ENCODE measurements around the gene RPA1.
A peak's percentile ranks its signal among the peaks of the same experiment; 100 is the strongest.
"Not testable (repeated sequence)": the region's sequence is repeated elsewhere in the genome, so short reads cannot be mapped to it uniquely, and the experiment has no call there.

Gene RPA1

GRCh38 chr17:1873418-1873817, 43.6 kb downstream of the RPA1 start:
- DNase-seq (ENCODE audit: low spot score) = peak; percentile 29
- H3K9me3 Mint-ChIP-seq = no peaks in the 10 kb centered on the region
- no peaks in the 10 kb centered on the region for H3K27me3 Mint-ChIP-seq (ENCODE audit: low read depth)
- peaks cover 58% of the 10 kb centered on the region for H3K4me1 Mint-ChIP-seq (ENCODE audit: low read depth)
- H3K36me3 Mint-ChIP-seq (ENCODE audit: low read depth) = peaks cover 59% of the 10 kb centered on the region
- peak overlapping the region; percentile 77 for H3K4me3 Mint-ChIP-seq
- peak overlapping the region; percentile 89 for H3K27ac Mint-ChIP-seq

- H3K27me3 Mint-ChIP-seq (ENCODE audit: low read depth) = no peaks in the 10 kb centered on the region
- H3K36me3 Mint-ChIP-seq (ENCODE audit: low read depth) = peaks cover 69% of the 10 kb centered on the region
- no peak overlapping the region for H3K27ac Mint-ChIP-seq
- H3K4me3 Mint-ChIP-seq = no peak overlapping the region
- no peak for DNase-seq (ENCODE audit: low spot score)
- peaks cover 43% of the 10 kb centered on the region for H3K4me1 Mint-ChIP-seq (ENCODE audit: low read depth)
- no peaks in the 10 kb centered on the region for H3K9me3 Mint-ChIP-seq
Measured at GRCh38 chr17:1875597-1875996, 45.8 kb downstream of the RPA1 start.

GRCh38 chr17:1878419-1879121, 48.8 kb downstream of the RPA1 start:
- H3K4me3 Mint-ChIP-seq = no peak overlapping the region
- H3K27ac Mint-ChIP-seq = peak overlapping the region; percentile 20
- no peak for DNase-seq (ENCODE audit: low spot score)
- no peaks in the 10 kb centered on the region for H3K27me3 Mint-ChIP-seq (ENCODE audit: low read depth)
- H3K36me3 Mint-ChIP-seq (ENCODE audit: low read depth) = peaks cover 68% of the 10 kb centered on the region
- no peaks in the 10 kb centered on the region for H3K9me3 Mint-ChIP-seq
- peaks cover 22% of the 10 kb centered on the region for H3K4me1 Mint-ChIP-seq (ENCODE audit: low read depth)

- Mint-ChIP-seq H3K4me3 (no peak overlapping the region), H3K36me3 (ENCODE audit: low read depth) (peaks cover 72% of the 10 kb centered on the region), H3K4me1 (ENCODE audit: low read depth) (peaks cover 5% of the 10 kb centered on the region)
Measured at GRCh38 chr17:1880851-1881630, 51.2 kb downstream of the RPA1 start.

GRCh38 chr17:1882836-1883235, 53.0 kb downstream of the RPA1 start:
- H3K4me1 Mint-ChIP-seq (ENCODE audit: low read depth) = peaks cover 5% of the 10 kb centered on the region
- no peak overlapping the region for H3K4me3 Mint-ChIP-seq
- no peaks in the 10 kb centered on the region for H3K9me3 Mint-ChIP-seq
- H3K27ac Mint-ChIP-seq = no peak overlapping the region
- peaks cover 72% of the 10 kb centered on the region for H3K36me3 Mint-ChIP-seq (ENCODE audit: low read depth)
- no peak for DNase-seq (ENCODE audit: low spot score)
- no peaks in the 10 kb centered on the region for H3K27me3 Mint-ChIP-seq (ENCODE audit: low read depth)

More at GRCh38 chr17:1880851-1881630, 51.2 kb downstream of the RPA1 start:
- Mint-ChIP-seq H3K9me3 (no peaks in the 10 kb centered on the region), H3K27me3 (ENCODE audit: low read depth) (no peaks in the 10 kb centered on the region), H3K27ac (no peak overlapping the region)
- DNase-seq (ENCODE audit: low spot score) = no peak

- H3K27me3 Mint-ChIP-seq (ENCODE audit: low read depth) = no peaks in the 10 kb centered on the region
- H3K9me3 Mint-ChIP-seq = no peaks in the 10 kb centered on the region
- no peak for DNase-seq (ENCODE audit: low spot score)
- peaks cover 74% of the 10 kb centered on the region for H3K36me3 Mint-ChIP-seq (ENCODE audit: low read depth)
- no peak overlapping the region for H3K27ac Mint-ChIP-seq
- H3K4me3 Mint-ChIP-seq = no peak overlapping the region
- peaks cover 5% of the 10 kb centered on the region for H3K4me1 Mint-ChIP-seq (ENCODE audit: low read depth)
Measured at GRCh38 chr17:1883536-1883935, 53.7 kb downstream of the RPA1 start.

- Mint-ChIP-seq H3K36me3 (ENCODE audit: low read depth) (peaks cover 70% of the 10 kb centered on the region), H3K27me3 (ENCODE audit: low read depth) (no peaks in the 10 kb centered on the region), H3K27ac (no peak overlapping the region), H3K4me1 (ENCODE audit: low read depth) (peaks cover 6% of the 10 kb centered on the region), H3K4me3 (no peak overlapping the region), H3K9me3 (no peaks in the 10 kb centered on the region)
- no peak for DNase-seq (ENCODE audit: low spot score)
Measured at GRCh38 chr17:1888741-1889140, 58.9 kb downstream of the RPA1 start.

GRCh38 chr17:1890758-1891450, 61.1 kb downstream of the RPA1 start:
- Mint-ChIP-seq H3K36me3 (ENCODE audit: low read depth) (peaks cover 62% of the 10 kb centered on the region), H3K4me3 (peak overlapping the region; percentile 10), H3K27me3 (ENCODE audit: low read depth) (no peaks in the 10 kb centered on the region), H3K27ac (peak overlapping the region; percentile 71), H3K4me1 (ENCODE audit: low read depth) (peaks cover 7% of the 10 kb centered on the region), H3K9me3 (no peaks in the 10 kb centered on the region)
- no peak for DNase-seq (ENCODE audit: low spot score)

- Mint-ChIP-seq H3K27me3 (ENCODE audit: low read depth) (no peaks in the 10 kb centered on the region), H3K4me3 (no peak overlapping the region), H3K27ac (no peak overlapping the region), H3K4me1 (ENCODE audit: low read depth) (peaks cover 7% of the 10 kb centered on the region), H3K9me3 (no peaks in the 10 kb centered on the region), H3K36me3 (ENCODE audit: low read depth) (peaks cover 65% of the 10 kb centered on the region)
- DNase-seq (ENCODE audit: low spot score) = no peak
Measured at GRCh38 chr17:1894753-1895339, 65.0 kb downstream of the RPA1 start.

- not testable (repeated sequence) for H3K4me3 Mint-ChIP-seq; DNase-seq (ENCODE audit: low spot score); H3K9me3 Mint-ChIP-seq; H3K4me1 Mint-ChIP-seq (ENCODE audit: low read depth); H3K27me3 Mint-ChIP-seq (ENCODE audit: low read depth); H3K27ac Mint-ChIP-seq
- H3K36me3 Mint-ChIP-seq (ENCODE audit: low read depth) = peaks cover 62% of the 10 kb centered on the region
Measured at GRCh38 chr17:1895479-1895878, 65.7 kb downstream of the RPA1 start.

- Mint-ChIP-seq H3K27me3 (ENCODE audit: low read depth) (no peaks in the 10 kb centered on the region), H3K4me3 (no peak overlapping the region), H3K9me3 (no peaks in the 10 kb centered on the region), H3K36me3 (ENCODE audit: low read depth) (peaks cover 57% of the 10 kb centered on the region), H3K4me1 (ENCODE audit: low read depth) (peaks cover 3% of the 10 kb centered on the region), H3K27ac (no peak overlapping the region)
- no peak for DNase-seq (ENCODE audit: low spot score)
Measured at GRCh38 chr17:1896243-1897104, 66.7 kb downstream of the RPA1 start.

- Mint-ChIP-seq H3K4me3 (no peak overlapping the region), H3K27me3 (ENCODE audit: low read depth) (no peaks in the 10 kb centered on the region), H3K27ac (no peak overlapping the region), H3K9me3 (no peaks in the 10 kb centered on the region), H3K36me3 (ENCODE audit: low read depth) (peaks cover 53% of the 10 kb centered on the region), H3K4me1 (ENCODE audit: low read depth) (peaks cover 3% of the 10 kb centered on the region)
- no peak for DNase-seq (ENCODE audit: low spot score)
Measured at GRCh38 chr17:1897105-1897656, 67.4 kb downstream of the RPA1 start.

GRCh38 chr17:1898332-1898731, 68.5 kb downstream of the RPA1 start:
- DNase-seq (ENCODE audit: low spot score) = no peak
- H3K27me3 Mint-ChIP-seq (ENCODE audit: low read depth) = no peaks in the 10 kb centered on the region
- H3K27ac Mint-ChIP-seq = no peak overlapping the region
- H3K4me3 Mint-ChIP-seq = no peak overlapping the region
- H3K36me3 Mint-ChIP-seq (ENCODE audit: low read depth) = peaks cover 42% of the 10 kb centered on the region
- H3K9me3 Mint-ChIP-seq = no peaks in the 10 kb centered on the region
- H3K4me1 Mint-ChIP-seq (ENCODE audit: low read depth) = peaks cover 3% of the 10 kb centered on the region
